AG10803 (cell line): ENCODE results near the gene FPR3.
A peak's percentile ranks its signal among the peaks of the same experiment; 100 is the strongest.

ENCODE experiments used
- DNase-seq: peaks from one replicate; pipeline ENCODE4 v3.0.0; 2010; ENCODE audit warnings: low read depth
- H3K4me3 ChIP-seq: 2 replicates; pipeline ENCODE4 v1.5.1; 2011; ENCODE audit warnings: mild to moderate bottlenecking, low read length, control low read depth
- CTCF ChIP-seq: conservative IDR thresholded peaks from 2 replicates; pipeline ENCODE4 v1.5.1; 2011; ENCODE audit warnings: mild to moderate bottlenecking, low read length, control low read depth, inconsistent platforms

FPR3 gene, protein sequence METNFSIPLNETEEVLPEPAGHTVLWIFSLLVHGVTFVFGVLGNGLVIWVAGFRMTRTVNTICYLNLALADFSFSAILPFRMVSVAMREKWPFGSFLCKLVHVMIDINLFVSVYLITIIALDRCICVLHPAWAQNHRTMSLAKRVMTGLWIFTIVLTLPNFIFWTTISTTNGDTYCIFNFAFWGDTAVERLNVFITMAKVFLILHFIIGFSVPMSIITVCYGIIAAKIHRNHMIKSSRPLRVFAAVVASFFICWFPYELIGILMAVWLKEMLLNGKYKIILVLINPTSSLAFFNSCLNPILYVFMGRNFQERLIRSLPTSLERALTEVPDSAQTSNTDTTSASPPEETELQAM

GRCh38 chr19:51794885-51795490 lies at the start of gene FPR3:
Gene FPR3, plus strand, starts transcription at chr19:51795157. Its CDS starts 28,592 bp downstream, at chr19:51823749.
- TF ChIP-seq CTCF, result no peak
- DNase-seq, result peak; percentile 59
- H3K4me3 ChIP-seq, result no peak within 1 kb of the TSS

DNA sequence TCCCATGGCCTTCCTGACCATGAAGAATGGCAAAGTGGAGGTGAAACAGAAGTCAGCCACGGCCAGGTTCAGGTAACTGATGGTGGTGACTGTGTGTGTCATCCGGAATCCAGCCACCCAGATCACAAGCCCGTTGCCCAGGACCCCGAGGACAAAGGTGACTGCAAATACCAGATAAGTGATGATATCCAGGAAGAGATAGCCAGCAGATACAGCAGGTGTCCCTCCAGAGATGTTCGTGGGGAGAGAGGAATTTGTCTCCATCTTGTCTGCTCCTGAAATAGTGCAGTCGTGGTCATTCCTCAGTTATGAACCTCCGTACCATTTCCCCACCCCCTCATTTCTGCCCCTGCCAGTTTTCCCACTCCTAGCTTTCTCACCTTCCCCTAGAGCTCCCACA lies 48.2 kb upstream of the FPR3 start:
- no peak for DNase-seq
- TF ChIP-seq CTCF, result no peak

GRCh38 chr19:51749979-51750378 lies 45.0 kb upstream of the FPR3 start:
- no peak for TF ChIP-seq CTCF
- DNase-seq, result peak; percentile 88
- H3K4me3 ChIP-seq, result no peak overlapping the region

More for the DNA sequence above, 48.2 kb upstream of the FPR3 start:
- no peak overlapping the region for H3K4me3 ChIP-seq

- peak; percentile 78 for DNase-seq
- H3K4me3 ChIP-seq, result no peak overlapping the region
- no peak for TF ChIP-seq CTCF
Measured at GRCh38 chr19:51750400-51751094, 44.4 kb upstream of the FPR3 start.

DNA sequence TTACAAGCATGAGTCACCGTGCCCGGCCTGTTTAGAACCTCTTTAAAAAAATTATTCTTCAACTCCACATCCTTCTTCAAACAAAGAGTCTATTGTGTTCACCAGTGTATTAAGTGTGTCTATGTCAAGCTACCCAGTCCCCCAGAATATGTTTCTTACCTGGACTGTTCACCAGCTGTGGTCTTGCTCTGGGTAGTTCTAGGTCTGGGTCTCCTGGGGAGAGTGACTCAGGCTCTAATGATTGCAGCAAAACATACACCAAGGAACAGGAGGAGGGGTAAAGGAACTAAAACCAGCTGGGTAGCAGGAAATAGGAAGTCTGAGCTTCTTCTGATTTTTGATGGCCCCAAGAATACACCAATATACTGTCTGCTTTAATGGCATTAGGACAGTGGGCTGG lies 43.3 kb upstream of the FPR3 start, which contains the start of gene FPR1:
TSS of gene FPR1 (minus strand) at position 224 of the 400 bp plus-strand sequence. CDS start 4,884 bp downstream, outside the sequence.
- peak; percentile 65 for DNase-seq
- H3K4me3 ChIP-seq, result no peak within 1 kb of the TSS
- no peak for TF ChIP-seq CTCF

GRCh38 chr19:51754109-51754508 lies 40.8 kb upstream of the FPR3 start:
- TF ChIP-seq CTCF, result no peak
- H3K4me3 ChIP-seq, result no peak overlapping the region

More at GRCh38 chr19:51754109-51754508, 40.8 kb upstream of the FPR3 start:
- no peak for DNase-seq
